ENCODE measurements around the gene SNAPC1.
"Not testable (repeated sequence)": the region's sequence is repeated elsewhere in the genome, so short reads cannot be mapped to it uniquely, and the experiment has no call there.

SNAPC1 gene

DNA sequence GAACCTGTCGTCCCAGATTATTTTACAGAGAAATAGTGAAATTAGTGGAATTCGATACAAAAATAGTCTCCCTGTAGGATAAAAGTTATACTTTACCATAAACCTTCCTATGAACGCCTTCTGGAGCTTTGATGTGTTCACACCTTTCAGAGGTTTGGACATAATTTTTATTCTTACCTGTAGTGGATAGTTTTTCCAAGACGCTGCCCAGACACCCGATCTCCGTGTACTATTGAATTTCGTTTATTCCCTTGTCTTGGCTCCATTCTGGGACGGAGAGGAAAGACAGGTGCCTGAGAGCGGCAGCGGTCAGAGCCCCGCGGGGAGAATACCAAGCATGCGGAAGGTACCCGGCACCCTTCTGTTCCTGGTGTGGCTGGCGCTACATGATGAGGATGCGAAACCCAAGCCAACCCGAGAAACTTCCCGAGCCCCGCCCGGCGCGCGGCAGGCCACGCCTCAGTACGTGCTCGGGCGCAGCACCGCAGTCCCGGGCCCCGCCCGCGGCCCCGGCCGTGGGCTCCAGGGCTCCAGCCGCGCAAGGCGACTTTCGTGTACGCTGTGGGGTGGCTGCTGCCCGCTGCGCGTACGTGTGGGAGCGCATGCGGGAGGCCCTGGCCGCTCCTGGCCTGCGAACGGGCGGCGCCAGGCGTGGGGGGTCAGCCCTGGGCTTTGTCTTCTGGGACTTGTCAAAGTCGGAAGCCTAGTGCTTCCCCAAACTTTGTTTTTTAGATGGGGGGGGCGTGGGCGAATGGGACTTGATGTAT lies 11.3 kb upstream of the SNAPC1 start:
- peak; percentile 61 to 65 for DNase-seq

DNA sequence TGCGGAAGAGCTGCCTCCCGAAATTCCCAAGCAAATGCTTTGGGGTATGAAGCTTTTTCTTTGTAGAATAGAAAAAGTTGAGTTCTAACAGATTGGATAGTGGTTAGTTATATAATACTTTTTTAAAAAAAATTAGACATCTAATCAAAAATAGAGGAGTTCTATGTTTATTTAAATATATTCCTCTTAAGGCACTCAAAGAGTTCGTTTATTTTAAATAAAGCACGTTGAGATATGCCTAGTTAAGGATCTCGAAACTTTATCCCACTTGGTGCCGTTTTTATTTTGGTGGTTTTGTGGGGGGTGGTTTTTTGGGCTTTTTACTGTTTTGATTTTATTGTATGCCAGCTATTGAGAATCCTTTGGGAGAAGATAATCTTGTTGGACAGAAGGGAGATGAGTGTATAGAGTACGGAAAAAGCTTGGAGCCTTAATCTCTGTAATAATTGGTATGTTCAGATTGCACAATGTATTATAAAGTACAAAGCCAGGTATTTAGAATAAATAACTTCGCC lies 10.7 kb upstream of the SNAPC1 start:
- DNase-seq: no peak

DNA sequence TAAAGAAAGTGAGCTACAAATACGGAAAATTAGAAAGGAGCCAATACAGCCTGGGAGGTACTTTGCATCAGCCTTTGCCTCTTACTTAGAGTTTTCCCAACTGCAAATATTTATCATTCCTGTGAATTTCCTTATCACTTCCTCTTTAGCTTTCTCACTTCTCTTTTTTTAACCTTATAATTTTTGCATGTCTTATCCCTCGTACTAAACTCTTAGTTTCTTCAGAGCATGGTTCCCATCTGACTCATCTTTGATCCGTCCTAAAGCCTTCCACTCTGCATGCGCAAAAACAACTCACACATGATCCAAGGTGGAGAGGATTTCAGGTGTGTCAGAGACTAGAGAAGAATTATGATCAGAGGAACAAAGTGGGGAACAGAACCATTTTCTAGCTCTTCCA lies 9.6 kb upstream of the SNAPC1 start:
- DNase-seq: no peak

DNA sequence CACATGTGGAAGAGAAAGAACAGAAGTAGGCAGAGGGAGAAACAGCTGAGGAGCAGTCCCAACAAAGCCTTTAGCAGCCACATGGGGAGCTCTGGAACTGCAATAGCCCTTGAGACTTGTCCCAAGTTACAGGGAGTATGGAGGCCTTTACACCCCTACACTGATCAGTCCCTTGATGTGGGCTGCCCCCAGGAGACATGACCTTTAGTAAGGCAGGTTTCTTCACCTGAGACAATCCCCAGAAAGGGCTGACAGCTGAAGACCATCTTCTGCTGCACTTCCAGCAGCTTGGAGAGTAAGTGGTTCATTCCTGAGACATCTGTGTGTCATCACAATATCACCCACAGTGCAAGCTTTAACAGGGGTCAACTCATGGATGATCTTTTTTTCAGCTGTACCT lies 8.6 kb upstream of the SNAPC1 start:
- DNase-seq: no peak

DNA sequence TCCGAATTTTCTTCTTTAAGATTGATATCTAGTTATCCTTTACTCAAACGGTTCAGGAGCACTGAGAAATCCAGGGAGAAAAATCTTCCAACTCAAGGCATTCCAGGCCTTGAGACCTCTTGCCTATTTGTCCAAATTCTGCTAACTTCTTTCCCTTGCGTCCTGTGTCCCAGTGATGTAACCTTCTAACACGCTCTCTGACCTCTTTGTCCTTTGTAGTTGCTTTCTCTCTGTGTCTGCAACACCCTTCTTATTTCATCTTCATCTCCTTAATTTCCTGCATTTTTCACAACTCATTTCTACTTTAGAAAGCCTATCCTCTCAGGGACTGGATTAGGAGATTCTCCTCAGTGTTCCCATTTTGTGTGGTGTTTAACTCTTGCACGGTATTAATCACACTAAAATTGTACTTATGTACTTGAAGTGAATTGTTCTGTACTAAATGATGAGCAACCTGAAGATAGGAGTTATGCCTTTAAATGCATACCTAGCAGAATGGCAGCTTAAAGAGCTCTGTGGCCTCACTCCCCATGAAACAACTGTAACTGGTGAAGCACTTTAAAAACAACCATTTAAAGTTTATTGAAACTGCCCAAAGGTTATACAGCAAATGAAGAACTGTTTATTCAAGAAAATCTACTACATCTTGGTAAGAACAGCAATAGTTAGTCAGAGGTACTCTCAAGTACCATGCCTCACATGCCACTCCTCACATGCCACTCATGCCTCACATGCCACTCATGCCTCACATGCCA lies 7.4 kb upstream of the SNAPC1 start:
- no peak for DNase-seq

DNA sequence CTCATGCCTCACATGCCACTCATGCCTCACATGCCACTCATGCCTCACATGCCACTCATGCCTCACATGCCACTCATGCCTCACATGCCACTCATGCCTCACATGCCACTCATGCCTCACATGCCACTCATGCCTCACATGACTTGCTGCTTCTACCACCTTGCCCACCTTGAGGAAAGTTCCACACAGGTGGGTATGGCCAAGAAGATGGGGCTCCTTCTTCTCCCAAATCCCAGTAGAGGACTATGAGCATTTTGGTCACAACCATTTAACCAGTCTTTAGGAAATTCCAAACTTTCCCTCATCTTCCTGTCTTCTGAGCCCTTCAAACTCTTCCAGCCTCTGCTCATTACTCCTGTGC lies 6.9 kb upstream of the SNAPC1 start:
- DNase-seq: not testable (repeated sequence)

DNA sequence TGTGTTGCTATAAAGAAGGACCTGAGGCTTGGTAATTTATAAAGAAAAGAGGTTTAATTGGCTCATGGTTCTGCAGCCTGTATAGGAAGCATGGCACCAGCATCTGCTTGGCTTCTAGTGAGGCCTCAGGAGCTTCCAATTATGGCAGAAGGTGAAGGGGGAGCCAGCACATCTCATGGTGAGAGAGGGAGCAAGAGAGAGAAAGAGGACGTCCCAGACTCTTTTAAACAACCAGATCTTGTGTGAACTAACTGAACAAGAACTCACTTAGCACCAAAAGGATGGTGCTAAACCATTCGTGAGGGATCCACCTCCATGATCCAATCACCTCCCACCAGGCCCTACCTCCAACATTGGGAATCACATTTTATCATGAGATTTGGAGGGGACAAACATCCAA lies 6.1 kb upstream of the SNAPC1 start:
- DNase-seq: no peak

DNA sequence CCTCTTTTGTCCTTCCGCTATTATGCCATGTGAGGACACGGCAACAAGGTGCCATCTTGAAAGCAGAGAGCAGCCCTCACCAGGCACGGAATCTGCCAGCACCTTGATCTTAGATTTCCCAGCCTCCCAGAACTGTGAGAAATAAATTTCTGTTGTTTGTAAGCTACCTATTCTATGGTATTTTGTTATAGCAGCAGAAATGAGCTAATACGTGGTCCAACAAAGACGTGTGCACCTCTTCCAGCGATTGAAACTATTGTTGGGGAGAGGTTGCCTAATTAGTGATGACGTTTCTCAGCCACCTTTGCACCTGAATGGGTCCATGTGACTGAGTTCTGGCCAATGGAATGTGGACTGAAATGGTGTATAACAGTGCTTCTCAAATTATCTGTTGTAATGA lies 2.3 kb upstream of the SNAPC1 start:
- no peak for DNase-seq

DNA sequence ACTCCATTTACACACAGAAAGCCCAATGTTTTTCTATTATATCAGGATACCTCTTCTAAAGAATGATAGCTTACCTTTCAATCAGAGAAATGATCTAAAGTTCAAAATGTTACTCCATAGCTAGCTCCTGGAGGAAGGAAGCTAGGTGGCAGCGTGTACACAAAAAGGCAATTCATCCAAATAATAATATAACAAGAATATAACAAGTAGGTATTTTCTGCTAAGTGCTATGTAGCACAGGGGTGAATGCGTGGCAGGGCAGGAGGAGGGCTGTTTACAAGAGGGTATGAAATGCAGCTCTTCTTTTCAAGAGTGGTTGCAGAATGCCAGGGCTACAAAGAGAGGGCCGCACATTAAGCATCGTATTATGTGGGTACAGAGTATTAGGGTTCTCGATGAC lies 663 bp upstream of the SNAPC1 start:
- no peak for DNase-seq

DNA sequence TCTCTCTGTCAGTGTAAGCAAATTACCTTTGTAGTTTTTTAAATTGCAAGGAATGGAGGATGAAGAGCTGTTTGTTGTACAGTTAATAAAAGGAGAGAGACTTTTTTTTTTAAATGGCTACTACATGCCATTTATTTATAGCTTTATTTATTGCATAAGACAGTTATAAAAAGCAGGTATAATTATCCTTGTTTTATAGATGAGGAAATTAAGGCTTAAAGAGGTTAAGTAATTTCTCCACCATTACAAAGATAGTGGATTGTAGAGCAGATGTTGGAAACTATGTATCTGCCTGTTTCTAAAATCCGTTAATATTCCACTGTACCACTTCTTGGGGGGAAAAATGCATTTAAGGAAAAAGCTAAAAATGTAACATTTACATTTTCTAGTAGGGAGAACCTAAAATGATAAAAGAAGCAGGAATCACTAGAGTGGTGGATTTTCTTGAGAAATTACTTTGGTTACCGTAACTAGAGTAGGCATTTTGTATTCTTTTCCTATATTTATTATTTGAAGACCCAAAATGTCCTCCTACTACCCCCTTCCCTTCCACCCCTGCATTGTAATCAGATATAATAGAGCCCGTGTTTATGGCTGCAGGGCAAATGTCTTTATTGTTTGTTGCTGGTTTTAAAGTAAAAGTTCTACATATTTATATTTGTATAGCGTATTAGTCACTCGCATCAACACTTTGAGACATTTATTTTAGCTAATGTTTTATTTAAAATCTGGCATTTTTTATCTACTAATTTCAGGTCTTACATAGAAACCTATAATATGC lies 2.3 kb downstream of the SNAPC1 start:
- no peak for DNase-seq

DNA sequence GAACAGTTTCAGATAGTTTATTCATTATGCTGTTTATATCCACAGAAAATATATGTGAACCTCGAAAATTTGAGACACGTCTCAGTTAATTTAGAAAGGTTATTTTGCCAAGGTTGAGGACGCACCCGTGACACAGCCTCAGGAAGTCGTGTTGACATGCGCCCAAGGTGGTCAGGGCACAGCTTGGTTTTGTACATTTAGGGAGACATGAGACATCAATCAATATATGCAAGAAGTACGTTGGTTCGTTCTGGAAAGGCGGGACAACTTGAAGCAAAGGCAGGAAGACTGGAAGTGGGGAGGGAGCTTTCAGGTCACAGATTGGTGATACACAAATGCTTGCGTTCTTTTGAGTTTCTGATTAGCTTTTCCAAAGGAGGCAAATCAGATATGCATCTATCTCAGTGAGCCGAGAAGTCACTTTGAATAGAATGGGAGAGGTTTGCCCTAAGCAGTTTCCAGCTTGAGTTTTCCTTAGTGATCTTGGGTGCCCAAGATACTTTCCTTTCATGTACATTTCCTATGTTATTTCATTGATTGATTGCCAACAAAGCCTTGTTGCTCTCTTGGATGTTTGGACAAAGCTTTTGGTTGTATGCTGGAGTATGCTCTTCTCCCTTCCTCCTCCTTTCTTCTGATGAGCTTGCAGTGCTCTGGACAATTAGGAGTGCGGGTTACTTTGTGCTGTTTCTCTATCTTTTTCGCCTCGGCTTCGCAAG lies 3.2 kb downstream of the SNAPC1 start:
- DNase-seq: no peak

DNA sequence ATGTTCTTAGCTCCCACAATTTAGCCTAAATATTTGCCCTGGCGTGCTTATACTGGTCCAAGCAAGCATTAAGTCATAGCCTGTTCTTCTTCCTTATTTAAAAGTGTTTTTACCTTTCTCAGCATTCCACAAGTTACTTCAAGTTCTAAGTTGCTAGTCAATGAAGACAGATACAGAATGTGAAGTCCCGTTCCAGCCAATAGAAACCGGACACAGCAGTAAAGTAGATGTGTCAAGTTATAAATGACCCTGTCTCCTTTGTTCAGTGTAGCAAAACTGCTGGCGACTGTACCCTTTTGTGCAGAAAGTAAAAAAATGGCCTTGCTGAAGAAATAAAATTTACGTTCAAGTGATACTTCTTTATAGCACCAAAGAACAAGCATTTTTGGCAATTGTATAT lies 3.9 kb downstream of the SNAPC1 start:
- DNase-seq: no peak

DNA sequence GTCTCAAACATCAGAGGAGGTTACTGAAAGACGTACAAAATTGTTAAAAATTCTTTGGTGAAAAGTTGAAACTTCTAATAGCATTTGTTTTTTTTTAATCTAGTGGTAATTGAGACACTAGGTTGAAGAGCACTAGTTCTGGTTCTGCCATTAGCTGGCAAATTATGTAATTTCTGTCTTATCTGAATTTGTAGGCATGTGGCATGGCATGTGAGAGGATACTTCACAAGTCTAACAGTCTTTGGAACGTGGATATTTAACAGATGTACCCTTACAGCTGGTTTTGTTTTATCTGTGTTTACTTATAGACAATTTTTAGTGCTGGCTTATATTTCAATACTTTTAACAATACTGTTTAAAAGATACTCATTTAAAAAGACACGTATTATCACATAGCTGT lies 6.0 kb downstream of the SNAPC1 start:
- no peak for DNase-seq

DNA sequence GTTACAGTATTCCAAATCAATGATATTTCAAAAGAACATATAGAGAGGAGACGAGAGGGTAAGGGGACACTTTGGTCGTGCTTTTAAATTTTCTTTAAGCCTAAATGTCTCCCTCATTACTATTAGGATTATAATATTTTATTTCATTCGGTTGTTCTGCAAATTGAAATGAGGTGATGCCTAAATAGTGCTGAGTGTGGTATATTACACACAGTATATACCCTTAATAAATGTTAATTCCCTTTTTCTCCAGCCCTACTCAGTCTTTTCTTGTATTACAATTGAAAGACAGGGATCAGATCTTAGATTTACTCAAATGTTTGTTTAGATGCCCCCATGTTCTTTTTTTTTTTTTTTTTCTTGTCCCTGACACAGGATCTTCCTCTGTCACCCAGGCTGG lies 7.7 kb downstream of the SNAPC1 start:
- DNase-seq: no peak

DNA sequence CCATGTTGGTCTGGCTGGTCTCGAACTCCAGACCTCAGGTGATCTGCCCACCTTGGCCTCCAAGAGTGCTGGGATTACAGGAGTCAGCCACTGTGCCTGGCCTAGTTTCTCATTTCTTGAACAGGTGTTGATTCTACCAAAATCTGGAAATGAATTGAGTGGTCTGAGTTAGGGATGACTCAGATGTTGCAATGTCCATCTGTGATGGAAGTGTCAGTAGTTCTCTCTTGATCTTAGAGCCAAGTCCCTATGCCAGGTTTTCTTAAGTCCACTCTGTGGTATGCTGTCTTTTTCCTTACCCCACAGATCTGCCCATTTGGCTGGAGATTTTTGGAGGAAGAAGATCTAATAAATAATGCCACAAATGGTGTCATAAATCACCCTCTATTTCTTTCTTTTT lies 12.6 kb downstream of the SNAPC1 start:
- no peak for DNase-seq

DNA sequence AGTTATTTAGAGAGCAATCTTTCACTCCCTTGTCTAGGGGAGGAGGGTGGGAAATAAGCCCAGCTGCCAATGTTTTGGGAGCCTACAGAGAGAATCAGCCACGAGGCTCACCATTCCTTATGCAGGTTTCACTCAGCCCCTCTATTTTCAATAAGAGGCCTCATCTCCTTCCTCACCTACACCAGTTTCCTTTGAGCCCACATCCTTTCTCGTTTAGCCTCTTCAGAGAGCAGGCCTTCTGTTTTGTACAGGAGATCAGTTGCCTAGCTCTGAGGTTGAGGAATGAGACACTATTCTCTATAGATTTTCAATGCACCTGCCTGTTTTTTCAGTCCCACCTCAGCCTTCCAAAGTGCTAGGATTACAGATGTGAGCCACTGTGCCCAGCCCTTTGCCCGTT lies 17.9 kb downstream of the SNAPC1 start:
- DNase-seq: no peak

DNA sequence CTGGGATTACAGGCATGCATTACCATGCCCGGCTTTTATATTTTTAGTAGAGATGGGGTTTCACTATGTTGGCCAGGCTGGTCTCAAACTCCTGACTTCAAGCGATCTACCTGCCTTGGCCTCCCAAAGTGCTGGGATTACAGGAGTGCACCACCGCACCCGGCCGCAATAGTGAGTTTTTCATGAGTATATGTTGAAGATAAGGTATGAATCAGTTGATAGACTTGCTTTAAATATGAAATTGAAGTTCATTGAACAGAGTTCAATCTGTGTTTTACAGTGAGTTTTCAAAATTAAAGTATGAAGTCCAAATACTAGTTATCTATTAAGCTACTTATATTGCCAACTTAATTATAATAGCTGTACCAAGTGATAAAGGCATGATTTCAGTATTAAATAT lies 35.1 kb downstream of the SNAPC1 start:
- DNase-seq: no peak

DNA sequence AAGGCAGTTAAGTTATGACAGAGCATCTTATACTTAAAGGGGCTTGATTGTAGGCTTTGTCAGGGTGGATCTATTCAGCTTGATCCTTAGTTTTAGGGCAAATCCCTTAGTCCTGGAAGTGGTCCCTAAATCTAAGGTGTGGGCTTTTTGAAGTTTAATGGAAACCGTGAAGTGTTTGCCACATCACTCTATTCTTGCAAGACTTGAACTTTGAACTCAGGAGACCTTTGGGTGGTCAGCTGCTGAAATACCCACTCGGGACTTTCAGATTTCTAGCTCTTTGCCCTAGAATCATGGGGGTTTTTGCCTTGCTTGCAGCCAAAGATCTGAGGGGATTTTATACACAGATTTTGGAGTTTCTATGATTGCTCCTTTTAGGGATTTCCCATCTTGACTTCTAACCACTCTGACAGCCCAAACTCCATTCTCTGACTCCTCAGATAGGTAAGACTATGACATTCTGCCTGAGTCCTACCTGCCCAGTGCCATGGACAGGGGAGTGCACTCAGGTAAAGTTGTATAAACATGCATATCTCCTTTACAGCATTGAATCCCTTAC lies 39.9 kb downstream of the SNAPC1 start:
- DNase-seq: no peak

DNA sequence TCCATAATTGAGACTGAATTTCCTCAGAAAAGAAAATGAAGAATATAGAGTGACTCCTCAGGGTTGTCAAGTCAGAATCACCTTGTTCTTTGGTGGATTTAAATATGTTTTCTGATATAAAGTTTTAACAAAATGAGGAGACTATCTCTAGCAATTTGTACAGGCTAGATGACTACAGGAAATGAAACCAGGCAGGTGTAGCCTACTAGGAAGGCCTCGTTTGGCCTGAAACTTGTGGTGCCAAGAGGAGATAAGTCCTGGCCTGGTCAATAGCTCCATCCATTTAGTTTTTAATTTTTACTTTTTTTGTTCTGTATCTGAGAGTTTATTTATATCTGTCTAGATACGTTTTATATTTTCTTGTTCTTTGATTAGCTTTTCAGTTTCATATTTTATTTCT lies 41.5 kb downstream of the SNAPC1 start:
- DNase-seq: no peak

DNA sequence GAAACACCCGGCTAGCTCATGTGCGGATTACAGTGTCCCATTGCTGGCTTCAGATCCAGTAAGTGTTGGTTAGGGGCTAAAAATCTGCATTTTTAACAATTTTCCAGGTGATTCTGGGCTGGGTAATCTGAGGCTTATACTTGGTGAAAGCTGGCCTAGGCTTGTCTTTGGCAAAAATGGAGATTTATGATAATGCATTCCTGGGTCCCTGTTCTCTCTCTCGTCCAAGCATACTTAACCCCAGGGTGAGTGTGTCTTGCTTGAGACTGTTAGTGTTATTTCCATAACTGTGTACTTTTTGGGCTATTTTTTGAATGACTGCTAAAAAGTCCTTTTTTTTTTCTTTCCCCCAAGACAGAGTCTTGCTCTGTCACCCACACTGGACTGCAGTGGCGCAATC lies 43.2 kb downstream of the SNAPC1 start:
- no peak for DNase-seq

DNA sequence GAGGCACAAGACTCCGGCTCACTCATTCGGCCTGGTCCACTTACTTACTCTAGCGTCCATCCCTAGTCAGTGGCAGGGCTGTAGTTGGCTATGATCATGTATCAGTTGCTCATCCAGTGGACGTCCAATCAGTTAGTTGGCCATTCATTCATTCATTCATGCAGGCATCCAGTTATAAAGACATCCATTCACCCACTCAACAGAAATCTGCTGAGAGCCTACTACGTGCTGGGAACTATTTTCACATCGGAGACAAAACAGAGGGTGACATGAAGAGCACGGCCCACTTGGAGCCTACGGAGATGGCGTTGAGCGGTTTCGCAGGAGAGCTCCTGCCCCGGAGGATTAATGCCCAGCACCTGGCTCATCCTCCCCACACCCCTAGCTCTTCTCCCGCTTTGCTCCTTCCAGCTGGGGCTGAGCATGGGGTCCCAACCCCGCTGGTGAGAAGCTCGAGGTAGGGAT lies 49.7 kb downstream of the SNAPC1 start:
- no peak for DNase-seq

DNA sequence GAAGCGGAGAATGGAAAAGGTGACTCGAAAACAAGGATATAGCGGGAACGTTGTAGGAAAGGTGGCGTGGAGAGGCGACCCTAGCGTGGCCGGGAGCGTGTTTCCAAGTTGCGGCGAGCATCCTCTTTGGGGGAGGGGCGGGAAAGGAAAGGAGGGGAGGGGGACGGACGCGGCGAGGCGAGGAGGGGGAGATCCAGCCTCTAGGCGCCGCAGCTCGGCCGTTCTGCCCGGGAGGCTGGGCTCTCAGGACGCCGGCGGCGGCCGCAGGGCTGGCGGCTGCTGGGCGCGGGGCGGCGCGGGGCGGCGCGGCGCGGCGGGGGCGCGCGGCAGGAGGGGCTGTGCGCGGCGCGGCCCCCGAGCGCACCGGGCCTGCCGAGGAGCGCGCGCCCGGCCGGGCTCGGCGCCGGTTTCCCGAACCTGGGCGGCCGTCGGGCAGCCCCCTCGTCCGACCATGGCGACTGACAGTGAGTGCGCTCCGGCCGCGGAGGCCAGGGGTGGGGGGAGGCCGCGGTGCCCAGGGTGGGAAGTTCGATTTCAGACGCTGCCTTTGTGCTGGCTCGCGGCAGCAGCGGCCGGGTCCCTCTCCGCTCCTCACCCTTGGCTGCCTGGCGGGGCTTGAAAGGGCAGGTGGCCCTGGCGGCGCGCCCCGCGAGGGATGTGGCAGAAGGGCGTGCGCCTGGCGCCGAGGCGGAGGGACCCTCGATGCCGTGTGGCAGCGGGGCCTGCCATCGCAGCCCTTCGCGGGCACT lies 50.3 kb downstream of the SNAPC1 start, which contains the start of gene SYT16:
Gene SYT16, plus strand, starts transcription at position 357 of the 749 bp plus-strand sequence.
- no peak for DNase-seq

Measured in activated CD4-positive, alpha-beta T cell treated with anti-CD3 and anti-CD28 coated beads, Interleukin-2, amount 50 U/mL, for 4 hours (primary cell).